Colon (tissue), 2 donors: ENCODE results near the gene IRF5.
"Not testable (repeated sequence)": the region's sequence is repeated elsewhere in the genome, so short reads cannot be mapped to it uniquely, and the experiment has no call there.

Experiments
- FAIRE-seq: peaks from 2 replicates; lab custom pipeline; 2012; peaks lifted over from hg19 to GRCh38; lab: Jason Lieb, UNC
- donor health status: control.
- donor health status: control.

The IRF5 gene

GRCh38 chr7:128906766-128907559, 30.8 kb upstream of the IRF5 start:
- no peak for FAIRE-seq

- no peak for FAIRE-seq
Observed at GRCh38 chr7:128908750-128909624, 28.7 kb upstream of the IRF5 start.

GRCh38 chr7:128909625-128910568, 27.8 kb upstream of the IRF5 start:
- FAIRE-seq: no peak

GRCh38 chr7:128910569-128910945, 27.2 kb upstream of the IRF5 start, which contains the start of gene KCP:
KCP (minus strand) TSS chr7:128910709; CDS start chr7:128910676, 33 bp downstream.
- no peak for FAIRE-seq

- no peak for FAIRE-seq
Observed at GRCh38 chr7:128911423-128912031, 26.2 kb upstream of the IRF5 start.

GRCh38 chr7:128912281-128912680, 25.4 kb upstream of the IRF5 start:
- no peak for FAIRE-seq

GRCh38 chr7:128912709-128913495, 24.8 kb upstream of the IRF5 start:
- FAIRE-seq: not testable (repeated sequence)

- no peak for FAIRE-seq
Observed at GRCh38 chr7:128913870-128914565, 23.7 kb upstream of the IRF5 start.

GRCh38 chr7:128914566-128915151, 23.1 kb upstream of the IRF5 start:
- no peak for FAIRE-seq

- no peak for FAIRE-seq
Observed at GRCh38 chr7:128915271-128915819, 22.4 kb upstream of the IRF5 start.

GRCh38 chr7:128915841-128916642, 21.7 kb upstream of the IRF5 start:
- FAIRE-seq: no peak

GRCh38 chr7:128916643-128916915, 21.1 kb upstream of the IRF5 start:
- FAIRE-seq: no peak

- FAIRE-seq: no peak
Observed at GRCh38 chr7:128917122-128917521, 20.6 kb upstream of the IRF5 start.

- FAIRE-seq: no peak
Observed at GRCh38 chr7:128918016-128918665, 19.6 kb upstream of the IRF5 start.

GRCh38 chr7:128919241-128919640, 18.5 kb upstream of the IRF5 start:
- FAIRE-seq: no peak

GRCh38 chr7:128919881-128920799, 17.6 kb upstream of the IRF5 start:
- no peak for FAIRE-seq

- FAIRE-seq: no peak
Observed at GRCh38 chr7:128920913-128921582, 16.7 kb upstream of the IRF5 start.
